ENCODE measurements around the gene PISD. TPM values are rescaled to one million over a fixed set of nuclear protein-coding genes. Genes with fewer than 3 reads are reported as not detected.

PISD gene
- total RNA-seq, 2 donors from 2014 or later: 36.8 to 41.9 TPM

GRCh38 chr22:31575190-31575589 lies 86.8 kb downstream of the PISD start:
- DNase-seq (ENCODE audit: low spot score in 2 of 2) (no peak), ATAC-seq (no peak)
- peaks cover 10% of the 10 kb centered on the region in 2 donors for H3K36me3 Mint-ChIP-seq
- no peaks in the 10 kb centered on the region for H3K9me3 Mint-ChIP-seq
- H3K27ac Mint-ChIP-seq: peak overlapping the region; percentile 42 to 63

- DNase-seq (ENCODE audit: low spot score in 2 of 2): no peak
- ATAC-seq: no peak
- Mint-ChIP-seq H3K36me3 (peaks cover 10 to 12% of the 10 kb centered on the region in 2 donors), H3K27ac (peak overlapping the region in 1 of 2 donors; percentile 74), H3K9me3 (no peaks in the 10 kb centered on the region)
These were observed 87.9 kb downstream of the PISD start for GRCh38 chr22:31574055-31574670.

- Mint-ChIP-seq H3K9me3 (no peaks in the 10 kb centered on the region), H3K36me3 (peaks cover 10 to 13% of the 10 kb centered on the region in 2 donors), H3K27ac (peak overlapping the region; percentile 31 to 61)
- ATAC-seq (no peak), DNase-seq (ENCODE audit: low spot score in 2 of 2) (no peak)
These were observed 89.1 kb downstream of the PISD start for GRCh38 chr22:31572939-31573338.

GRCh38 chr22:31569126-31569525 lies 92.9 kb downstream of the PISD start:
- Mint-ChIP-seq H3K27ac (peak overlapping the region; percentile 59 to 77), H3K36me3 (peaks cover 0 to 27% of the 10 kb centered on the region in 2 donors), H3K9me3 (no peaks in the 10 kb centered on the region)
- no peak for DNase-seq (ENCODE audit: low spot score in 2 of 2)
- ATAC-seq: peak in 1 of 2 donors; percentile 57

Other genes with a start within 250 kb of the PISD start
- gene EIF4ENIF1, start 172.4 kb downstream of the PISD start, total RNA-seq: 10 to 100 TPM; 36.5 to 49.5 TPM
- 100 to 1,000 TPM; 259 to 290 TPM for gene SFI1, start 165.7 kb downstream of the PISD start, total RNA-seq
- 10 to 100 TPM; 50.3 to 57.4 TPM for gene PRR14L, start 87.9 kb upstream of the PISD start, total RNA-seq
- gene DEPDC5, start 91.8 kb upstream of the PISD start, total RNA-seq: 10 to 100 TPM; 50.1 to 54.4 TPM

All from activated naive CD4-positive, alpha-beta T cell treated with anti-CD3 and anti-CD28 coated beads, Interleukin-2, amount 50 U/mL, for 72 hours (primary cell).